Loucy (cell line): ENCODE data around the gene SLC6A12.

Experiments used
- H2AFZ ChIP-seq: fragments of 200-600 bp; sonication (generic); 2 replicates; pipeline ENCODE4 v1.6.0; 2016; ENCODE audit warnings: antibody characterized with exemption, mild to moderate bottlenecking, low read length, moderate library complexity
- H3F3A ChIP-seq: fragments of 200-600 bp; 2 replicates; pipeline ENCODE4 v1.6.0; 2016; ENCODE audit warnings: antibody characterized with exemption, low read depth, mild to moderate bottlenecking
- H3K27me3 ChIP-seq: fragments of 200-600 bp; sonication (generic); 2 replicates; pipeline ENCODE4 v1.6.1; 2014; ENCODE audit warnings: low read length, mild to moderate bottlenecking; ENCODE audit not compliant: insufficient read depth, poor library complexity, severe bottlenecking
- H3K36me3 ChIP-seq: fragments of 200-600 bp; sonication (generic); 2 replicates; pipeline ENCODE4 v1.6.1; 2016; ENCODE audit warnings: low read length; ENCODE audit not compliant: insufficient read depth
- H3K4me1 ChIP-seq: fragments of 200-600 bp; sonication (generic); 2 replicates; pipeline ENCODE4 v1.5.1; 2014; ENCODE audit warnings: low read length, mild to moderate bottlenecking; ENCODE audit not compliant: insufficient read depth, poor library complexity, severe bottlenecking
- H3K4me2 ChIP-seq: fragments of 200-600 bp; sonication (generic); 2 replicates; pipeline ENCODE4 v1.6.0; 2014; ENCODE audit warnings: antibody characterized with exemption, low read length, low read depth, mild to moderate bottlenecking; ENCODE audit not compliant: poor library complexity, severe bottlenecking
- H3K4me3 ChIP-seq: fragments of 200-600 bp; sonication (generic); 2 replicates; pipeline ENCODE4 v1.5.1; 2014; ENCODE audit warnings: low read length, mild to moderate bottlenecking, mixed read lengths; ENCODE audit not compliant: poor library complexity, severe bottlenecking
- H3K79me2 ChIP-seq: fragments of 200-600 bp; sonication (generic); 2 replicates; pipeline ENCODE4 v1.6.1; 2014; ENCODE audit warnings: low read length; ENCODE audit not compliant: insufficient read depth
- H3K9ac ChIP-seq: fragments of 200-600 bp; sonication (generic); 2 replicates; pipeline ENCODE4 v1.6.0; 2014; ENCODE audit warnings: mild to moderate bottlenecking, low read depth, low read length, moderate library complexity; ENCODE audit not compliant: poor library complexity, severe bottlenecking
- H3K9me2 ChIP-seq: fragments of 200-600 bp; sonication (generic); replicated peaks from 2 replicates; pipeline ENCODE4 v1.6.1; 2016; ENCODE audit warnings: low read depth, low read length, mixed read lengths
- H3K9me3 ChIP-seq: fragments of 200-600 bp; sonication (generic); 2 replicates; pipeline ENCODE4 v1.6.1; 2014; ENCODE audit warnings: mild to moderate bottlenecking, antibody characterized with exemption, low read length, low read depth; ENCODE audit not compliant: insufficient read depth
- H4K20me1 ChIP-seq: fragments of 200-600 bp; sonication (generic); 2 replicates; pipeline ENCODE4 v1.6.0; 2014; ENCODE audit warnings: antibody characterized with exemption, low read length, mild to moderate bottlenecking; ENCODE audit not compliant: insufficient read depth, poor library complexity, severe bottlenecking
- EZH2phosphoT487 ChIP-seq: fragments of 200-600 bp; IDR thresholded peaks from 2 replicates; pipeline ENCODE4 v1.6.1; 2018; ENCODE audit warnings: antibody characterized with exemption, mild to moderate bottlenecking, moderate library complexity, borderline replicate concordance
- TF ChIP-seq, protein P1 (sequence below): fragments of 200-600 bp; sonication (generic); conservative IDR thresholded peaks from 2 replicates; pipeline ENCODE4 v1.5.1; 2014; ENCODE audit warnings: mild to moderate bottlenecking, antibody characterized with exemption, low read length

Gene SLC6A12

DNA sequence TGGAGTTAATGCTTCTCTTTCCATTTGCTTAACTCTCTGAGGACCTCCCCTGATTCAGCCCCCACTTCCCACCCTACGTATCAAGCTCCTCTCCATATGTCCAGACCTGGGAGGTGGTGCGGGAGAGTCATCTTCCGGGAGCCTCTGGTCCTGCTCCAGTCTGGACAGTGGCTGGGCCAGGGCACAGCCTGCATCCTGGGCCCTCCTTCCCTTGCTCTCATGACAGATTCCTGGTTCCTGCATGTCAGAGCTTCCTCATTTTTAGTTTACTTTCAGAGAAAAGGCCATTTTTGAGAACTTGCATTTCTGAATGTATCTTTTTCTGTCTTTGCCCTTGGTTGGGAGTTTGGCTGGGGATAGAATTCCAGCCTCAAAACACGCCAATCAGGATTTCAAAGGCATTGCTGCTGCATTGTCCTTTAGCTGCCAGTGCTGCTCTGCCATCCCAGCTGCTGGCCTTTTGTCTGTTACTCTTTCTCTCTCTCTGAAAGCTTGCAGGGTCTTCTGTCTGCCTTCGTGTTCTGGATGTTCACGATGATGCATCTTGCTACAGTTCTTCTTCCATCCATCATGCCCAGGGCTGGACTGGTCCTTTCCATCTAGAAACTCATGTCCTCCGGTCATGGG lies 54.7 kb downstream of the SLC6A12 start:
- Histone ChIP-seq H3K4me3 (no peak overlapping the region), H3K4me2 (no peak overlapping the region), H3K4me1 (peaks cover 16% of the 10 kb centered on the region), H4K20me1 (no peaks in the 10 kb centered on the region), H3K27me3 (no peaks in the 10 kb centered on the region), H3K9ac (no peak overlapping the region), H3K9me3 (no peaks in the 10 kb centered on the region), H3K9me2 (no peaks in the 10 kb centered on the region), H3F3A (peaks cover 3% of the 10 kb centered on the region; the same call in 1 of the 2 replicates), H3K36me3 (no peaks in the 10 kb centered on the region), H3K79me2 (no peaks in the 10 kb centered on the region), H2AFZ (no peak overlapping the region)
- TF ChIP-seq, protein P1, sequence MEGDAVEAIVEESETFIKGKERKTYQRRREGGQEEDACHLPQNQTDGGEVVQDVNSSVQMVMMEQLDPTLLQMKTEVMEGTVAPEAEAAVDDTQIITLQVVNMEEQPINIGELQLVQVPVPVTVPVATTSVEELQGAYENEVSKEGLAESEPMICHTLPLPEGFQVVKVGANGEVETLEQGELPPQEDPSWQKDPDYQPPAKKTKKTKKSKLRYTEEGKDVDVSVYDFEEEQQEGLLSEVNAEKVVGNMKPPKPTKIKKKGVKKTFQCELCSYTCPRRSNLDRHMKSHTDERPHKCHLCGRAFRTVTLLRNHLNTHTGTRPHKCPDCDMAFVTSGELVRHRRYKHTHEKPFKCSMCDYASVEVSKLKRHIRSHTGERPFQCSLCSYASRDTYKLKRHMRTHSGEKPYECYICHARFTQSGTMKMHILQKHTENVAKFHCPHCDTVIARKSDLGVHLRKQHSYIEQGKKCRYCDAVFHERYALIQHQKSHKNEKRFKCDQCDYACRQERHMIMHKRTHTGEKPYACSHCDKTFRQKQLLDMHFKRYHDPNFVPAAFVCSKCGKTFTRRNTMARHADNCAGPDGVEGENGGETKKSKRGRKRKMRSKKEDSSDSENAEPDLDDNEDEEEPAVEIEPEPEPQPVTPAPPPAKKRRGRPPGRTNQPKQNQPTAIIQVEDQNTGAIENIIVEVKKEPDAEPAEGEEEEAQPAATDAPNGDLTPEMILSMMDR, result no peak
- no peak for TF ChIP-seq EZH2phosphoT487

GRCh38 chr12:157644-158043 lies 56.3 kb downstream of the SLC6A12 start:
- no peak overlapping the region for H3K4me2 ChIP-seq

DNA sequence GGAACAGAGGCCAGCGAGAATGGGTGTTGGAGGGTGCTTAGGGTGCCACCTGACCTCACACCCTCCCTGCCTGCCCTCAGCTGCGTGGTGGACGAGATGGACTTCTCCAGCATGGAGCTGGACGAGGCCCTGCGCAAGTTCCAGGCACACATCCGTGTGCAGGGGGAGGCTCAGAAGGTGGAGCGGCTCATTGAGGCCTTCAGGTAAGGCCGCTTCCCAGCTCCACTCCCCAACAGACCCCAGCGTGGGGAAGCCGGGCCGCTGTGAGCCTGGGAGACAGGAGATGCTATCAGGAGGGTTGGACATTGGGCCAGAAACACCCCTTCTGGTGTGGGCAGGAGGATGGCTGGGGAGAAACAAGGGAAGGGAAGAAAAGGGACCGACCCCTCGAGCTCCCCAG lies 57.0 kb downstream of the SLC6A12 start:
- no peak overlapping the region for H3K9ac ChIP-seq
- H3K36me3 ChIP-seq, result no peaks in the 10 kb centered on the region
- H4K20me1 ChIP-seq, result no peaks in the 10 kb centered on the region
- H3F3A ChIP-seq, result peaks cover 2% of the 10 kb centered on the region; the same call in 1 of the 2 replicates
- no peaks in the 10 kb centered on the region for H3K9me2 ChIP-seq
- no peaks in the 10 kb centered on the region for H3K9me3 ChIP-seq
- H3K27me3 ChIP-seq, result no peaks in the 10 kb centered on the region
- no peak overlapping the region for H2AFZ ChIP-seq
- H3K4me3 ChIP-seq, result no peak overlapping the region
- H3K4me2 ChIP-seq, result no peak overlapping the region
- H3K4me1 ChIP-seq, result peaks cover 26% of the 10 kb centered on the region
- no peaks in the 10 kb centered on the region for H3K79me2 ChIP-seq
- TF ChIP-seq, protein P1, result no peak
- TF ChIP-seq EZH2phosphoT487, result no peak

More at GRCh38 chr12:157644-158043, 56.3 kb downstream of the SLC6A12 start:
- H2AFZ ChIP-seq, result no peak overlapping the region
- peaks cover 3% of the 10 kb centered on the region; the same call in 1 of the 2 replicates for H3F3A ChIP-seq
- H3K36me3 ChIP-seq, result no peaks in the 10 kb centered on the region
- H3K79me2 ChIP-seq, result no peaks in the 10 kb centered on the region
- no peaks in the 10 kb centered on the region for H4K20me1 ChIP-seq
- no peaks in the 10 kb centered on the region for H3K27me3 ChIP-seq
- no peak overlapping the region for H3K9ac ChIP-seq
- no peaks in the 10 kb centered on the region for H3K9me2 ChIP-seq
- peaks cover 20% of the 10 kb centered on the region for H3K4me1 ChIP-seq
- no peaks in the 10 kb centered on the region for H3K9me3 ChIP-seq
- H3K4me3 ChIP-seq, result no peak overlapping the region
- TF ChIP-seq, protein P1, result no peak
- TF ChIP-seq EZH2phosphoT487, result no peak
